Spleen (tissue), 7 donors: ENCODE measurements around the gene PEX26.

Experiments
- CTCF ChIP-seq, 11 experiments: fragments of 200-600 bp in 7 of 11; fragments of 450-650 bp in 4 of 11; sonication (generic) in 4 of 11; IDR thresholded peaks in 8 of 11; conservative IDR thresholded peaks in 3 of 11; 1 replicate in 7 of 11; 2 replicates in 4 of 11; pipeline versions ENCODE4 v1.4.0 to v1.8.0; 2016 to 2021; ENCODE audit warnings: antibody characterized with exemption in 11 of 11, inconsistent platforms in 4 of 11, mild to moderate bottlenecking in 1 of 11
- POLR2A ChIP-seq, 3 donors: fragments of 450-650 bp; IDR thresholded peaks; one replicate each; pipeline ENCODE4 v1.5.1; 2017; ENCODE audit warnings: antibody characterized with exemption in 3 of 3, mild to moderate bottlenecking in 1 of 3
- POLR2AphosphoS5 ChIP-seq, 3 donors: sonication (generic); formaldehyde crosslinking; IDR thresholded peaks; one replicate each; pipeline ENCODE4 v1.5.1; 2017; ENCODE audit warnings: antibody characterized with exemption in 3 of 3
- donor health status: DM: no; HTN: no; CAD: no; lungs with moderate emphysema.
- donor health status: DM: no; HTN: no; CAD: no.
- donor health status: DM: no; HTN: no; CAD: no.

- no peak for TF ChIP-seq CTCF (IDR thresholded peaks at IDR 0.05 in 8 of 11, conservative IDR thresholded peaks at IDR 0.05 in 3 of 11)
- no peak for TF ChIP-seq POLR2AphosphoS5 (IDR thresholded peaks at IDR 0.05)
- no peak for TF ChIP-seq POLR2A (IDR thresholded peaks at IDR 0.05)
Measured at GRCh38 chr22:18114495-18114894, 36.7 kb downstream of the PEX26 start.
